HCEC 1CT (cell line): Measurements from ENCODE around the gene ZKSCAN1.
A peak's percentile ranks its signal among the peaks of the same experiment; 100 is the strongest.
"Not testable (repeated sequence)": the region's sequence is repeated elsewhere in the genome, so short reads cannot be mapped to it uniquely, and the experiment has no call there.

Source experiments
- DNase-seq: peaks from one replicate; pipeline ENCODE4 v3.0.0-alpha.2; 2017

Gene ZKSCAN1

GRCh38 chr7:100003711-100004661 is 11.4 kb upstream of the ZKSCAN1 start:
- no peak for DNase-seq

GRCh38 chr7:100007887-100008286 is 7.5 kb upstream of the ZKSCAN1 start:
- no peak for DNase-seq

- DNase-seq, result no peak
These were observed 6.9 kb upstream of the ZKSCAN1 start for GRCh38 chr7:100008525-100008924.

- DNase-seq, result not testable (repeated sequence)
These were observed 5.4 kb upstream of the ZKSCAN1 start for GRCh38 chr7:100009952-100010351.

GRCh38 chr7:100010901-100011300 is 4.5 kb upstream of the ZKSCAN1 start:
- no peak for DNase-seq

- DNase-seq, result no peak
These were observed 3.9 kb upstream of the ZKSCAN1 start for GRCh38 chr7:100011516-100011915.

- DNase-seq, result peak; percentile 9
These were observed 2.7 kb upstream of the ZKSCAN1 start for GRCh38 chr7:100012385-100013327.

GRCh38 chr7:100013328-100013676 is 2.1 kb upstream of the ZKSCAN1 start:
- DNase-seq, result no peak

- no peak for DNase-seq
These were observed 962 bp downstream of the ZKSCAN1 start for GRCh38 chr7:100016215-100016901.

- no peak for DNase-seq
These were observed 1.9 kb downstream of the ZKSCAN1 start for GRCh38 chr7:100017300-100017699.

GRCh38 chr7:100017875-100018274 is 2.5 kb downstream of the ZKSCAN1 start:
- DNase-seq, result no peak

- DNase-seq, result no peak
These were observed 4.5 kb downstream of the ZKSCAN1 start for GRCh38 chr7:100019908-100020307.

GRCh38 chr7:100021297-100021696 is 5.9 kb downstream of the ZKSCAN1 start:
- DNase-seq, result no peak

GRCh38 chr7:100022621-100023020 is 7.2 kb downstream of the ZKSCAN1 start:
- no peak for DNase-seq

- DNase-seq, result no peak
These were observed 8.1 kb downstream of the ZKSCAN1 start for GRCh38 chr7:100023526-100023925.

GRCh38 chr7:100024020-100024619 is 8.7 kb downstream of the ZKSCAN1 start:
- no peak for DNase-seq

GRCh38 chr7:100027197-100027596 is 11.8 kb downstream of the ZKSCAN1 start:
- no peak for DNase-seq

GRCh38 chr7:100029596-100029995 is 14.2 kb downstream of the ZKSCAN1 start:
- DNase-seq, result no peak

GRCh38 chr7:100033526-100033925 is 18.1 kb downstream of the ZKSCAN1 start:
- DNase-seq, result no peak

GRCh38 chr7:100034871-100035510 is 19.6 kb downstream of the ZKSCAN1 start:
- DNase-seq, result peak; percentile 90

- no peak for DNase-seq
These were observed 20.5 kb downstream of the ZKSCAN1 start for GRCh38 chr7:100035876-100036275.

- DNase-seq, result no peak
These were observed 22.9 kb downstream of the ZKSCAN1 start for GRCh38 chr7:100038326-100038725.
